HepG2 (cell line): ENCODE data around the gene TACC2. TPM values are rescaled to one million over a fixed set of nuclear protein-coding genes. Genes with fewer than 3 reads are reported as not detected.

Source experiments
- ATAC-seq: fragments of 200-7000 bp; cut with Tn5 transposase; 3 replicates; pipeline ENCODE4 v1.9.1; 2020; ENCODE audit warnings: mild to moderate bottlenecking, moderate library complexity
- BruUV-seq: library from RNA; stranded (reverse); fragments of 400-500 nt; replicated peaks from 2 replicates; lab custom pipeline; 2021; lab: Mats Ljungman, UMichigan
- CTCF ChIA-PET: fragments of 300-600 bp; formaldehyde crosslinking; extraction: SDS; loops from one replicate; lab custom pipeline; 2021; ENCODE audit warnings: low total read pairs, inconsistent platforms, low intra/inter-chr PET ratio; lab: Yijun Ruan, JAX
- POLR2A ChIA-PET: fragments of 350-600 bp; sonication (Branson Sonifier 250); formaldehyde crosslinking; loops from one replicate; lab custom pipeline; 2020; ENCODE audit warnings: antibody characterized with exemption, inconsistent platforms; lab: Yijun Ruan, JAX
- DNase-seq: peaks from one replicate; pipeline ENCODE4 v3.0.0-alpha.2; 2015; ENCODE audit warnings: low spot score
- FAIRE-seq: peaks from 3 replicates; lab custom pipeline; 2011; peaks lifted over from hg19 to GRCh38; lab: Jason Lieb, UNC
- H2AFZ ChIP-seq: one replicate; pipeline ENCODE4 v1.6.1; 2011; ENCODE audit warnings: low read length, inconsistent platforms
- H3K27ac ChIP-seq: fragments of 300-600 bp; 3 replicates; pipeline ENCODE4 v1.8.0; 2011; ENCODE audit warnings: mixed run types, mild to moderate bottlenecking, mixed read lengths, low read length, inconsistent platforms; ENCODE audit not compliant: insufficient read depth; ENCODE audit errors: extremely low read length
- H3K27me3 ChIP-seq, 2 experiments: fragments of 200-600 bp in 1 of 2; 2 replicates in 1 of 2; 3 replicates in 1 of 2; pipeline versions ENCODE4 v1.6.0 to v1.8.0; 2011; ENCODE audit warnings: low read length in 2 of 2, mild to moderate bottlenecking in 2 of 2, moderate library complexity in 2 of 2, inconsistent platforms in 1 of 2; ENCODE audit not compliant: insufficient read depth in 2 of 2, control insufficient read depth in 1 of 2
- H3K36me3 ChIP-seq, 2 experiments: fragments of 200-600 bp in 1 of 2; replicated peaks in 1 of 2; 2 replicates in 1 of 2; 3 replicates in 1 of 2; pipeline versions ENCODE4 v1.5.1 to v1.8.0; 2011; ENCODE audit warnings: low read length in 2 of 2, inconsistent platforms in 1 of 2; ENCODE audit not compliant: insufficient read depth in 2 of 2, control insufficient read depth in 1 of 2
- H3K4me1 ChIP-seq: 2 replicates; pipeline ENCODE4 v1.5.1; 2012; ENCODE audit warnings: low read length, inconsistent platforms; ENCODE audit not compliant: insufficient read depth
- H3K4me2 ChIP-seq: 2 replicates; pipeline ENCODE4 v1.6.0; 2011; ENCODE audit warnings: low read depth, low read length, inconsistent platforms
- H3K4me3 ChIP-seq, 3 experiments: fragments of 200-600 bp in 1 of 3; sonication (generic), shearing (Covaris generic) in 1 of 3; replicated peaks in 1 of 3; 2 replicates each; pipeline ENCODE4 v1.5.1; 2011 to 2016; ENCODE audit warnings: low read length in 3 of 3, inconsistent platforms in 2 of 3, low read depth in 2 of 3, mild to moderate bottlenecking in 2 of 3, control low read depth in 1 of 3, mixed read lengths in 1 of 3; ENCODE audit not compliant: insufficient read depth in 1 of 3
- H3K79me2 ChIP-seq: one replicate; pipeline ENCODE4 v1.6.1; 2011; ENCODE audit warnings: low read length, inconsistent platforms; ENCODE audit not compliant: insufficient read depth
- H3K9ac ChIP-seq: 2 replicates; pipeline ENCODE4 v1.6.0; 2011; ENCODE audit warnings: mild to moderate bottlenecking, low read depth, low read length, inconsistent platforms; ENCODE audit not compliant: insufficient read depth
- H3K9me3 ChIP-seq: 2 replicates; pipeline ENCODE4 v1.5.1; 2012; ENCODE audit warnings: mild to moderate bottlenecking, low read length
- H4K20me1 ChIP-seq: 2 replicates; pipeline ENCODE4 v1.6.0; 2011; ENCODE audit warnings: inconsistent platforms, mild to moderate bottlenecking, low read length, moderate library complexity; ENCODE audit not compliant: insufficient read depth
- FOXM1 ChIP-seq: sonication (generic); formaldehyde crosslinking; IDR thresholded peaks from 2 replicates; pipeline ENCODE4 v1.5.0; 2020; ENCODE audit warnings: missing genetic modification reagents
- FOXP4 ChIP-seq: sonication (generic); formaldehyde crosslinking; IDR thresholded peaks from 2 replicates; pipeline ENCODE4 v1.4.0; 2020; ENCODE audit warnings: missing genetic modification reagents
- HMGXB4 ChIP-seq, 2 experiments: sonication (generic) in 1 of 2; formaldehyde crosslinking in 1 of 2; IDR thresholded peaks; 2 replicates each; pipeline versions ENCODE4 v1.4.0 to v1.6.1; 2018 to 2020; ENCODE audit warnings: missing genetic modification reagents in 2 of 2, borderline replicate concordance in 1 of 2, low read depth in 1 of 2, mild to moderate bottlenecking in 1 of 2, missing biosample characterization in 1 of 2
- MXD1 ChIP-seq: sonication (generic); formaldehyde crosslinking; IDR thresholded peaks from 2 replicates; pipeline ENCODE4 v1.4.0; 2020; ENCODE audit warnings: mild to moderate bottlenecking, missing genetic modification reagents
- REXO4 ChIP-seq: sonication (generic); formaldehyde crosslinking; IDR thresholded peaks from 2 replicates; pipeline ENCODE4 v1.8.0; 2022; ENCODE audit warnings: missing genetic modification reagents, mild to moderate bottlenecking, borderline replicate concordance
- RFXANK ChIP-seq: IDR thresholded peaks from 2 replicates; pipeline ENCODE4 v1.6.1; 2016
- SOX13 ChIP-seq, 3 experiments: fragments of 450-650 bp in 1 of 3; sonication (generic) in 1 of 3; formaldehyde crosslinking in 1 of 3; IDR thresholded peaks in 2 of 3; conservative IDR thresholded peaks in 1 of 3; 2 replicates each; pipeline versions ENCODE4 v1.5.0 to v1.6.1; 2016 to 2020; ENCODE audit warnings: antibody characterized with exemption in 1 of 3, mild to moderate bottlenecking in 1 of 3, missing compliant biosample characterization in 1 of 3, missing genetic modification reagents in 1 of 3, moderate library complexity in 1 of 3
- TFAP4 ChIP-seq: sonication (generic); IDR thresholded peaks from 2 replicates; pipeline ENCODE4 v1.6.1; 2016; ENCODE audit warnings: low read depth, borderline replicate concordance
- ZBTB14 ChIP-seq: sonication (generic); formaldehyde crosslinking; IDR thresholded peaks from 2 replicates; pipeline ENCODE4 v1.4.0; 2020; ENCODE audit warnings: missing genetic modification reagents
- ZBTB37 ChIP-seq: sonication (generic); formaldehyde crosslinking; IDR thresholded peaks from 2 replicates; pipeline ENCODE4 v1.4.0; 2020; ENCODE audit warnings: mild to moderate bottlenecking, missing genetic modification reagents
- ZNF615 ChIP-seq: sonication (generic); formaldehyde crosslinking; IDR thresholded peaks from 2 replicates; pipeline ENCODE4 v1.5.0; 2020; ENCODE audit warnings: mild to moderate bottlenecking, missing genetic modification reagents, borderline replicate concordance
- ZNF879 ChIP-seq: sonication (generic); formaldehyde crosslinking; IDR thresholded peaks from 2 replicates; pipeline ENCODE4 v1.8.1; 2023; ENCODE audit warnings: missing genetic modification reagents
- WGBS: methylation state at CpG from one replicate; pipeline ENCODE4 v1.1.6; 2017; ENCODE audit warnings: low lambda C conversion rate; 5-methylcytosine and 5-hydroxymethylcytosine counted together
- in situ Hi-C: cut with HindIII; loops from 2 replicates; pipeline ENCODE4 v1.10.0; 2017; ENCODE audit warnings: low pct_unique_long_range_greater_than_20kb; ENCODE audit not compliant: extremely low pct_ligation_motif_present
- intact Hi-C: fragments of 100-400 bp; cut with micrococcal nuclease; formaldehyde crosslinking; loops from one replicate; pipeline ENCODE4 v1.10.0; 2022; ENCODE audit not compliant: unreplicated experiment
- polyA plus RNA-seq, 8 experiments: library from polyadenylated mRNA; depleted of rRNA in 3 of 8; stranded (reverse) in 7 of 8; unstranded in 1 of 8; fragments of >200 nt; fragmentation: Illumina TruSeq in 4 of 8; extraction: Trizol in 4 of 8; gene quantifications; 2 replicates each; pipeline versions ENCODE4 v1.2.1 to v1.2.3, GENCODE V29; 2011 to 2016; ENCODE audit warnings: low read depth in 4 of 8, missing spikeins in 1 of 8, mixed read lengths in 1 of 8; ENCODE audit not compliant: insufficient read depth in 1 of 8
- total RNA-seq, 5 experiments: library from RNA; depleted of rRNA; stranded (reverse); fragments of >200 nt; fragmentation: Illumina TruSeq; extraction: Trizol; gene quantifications; 2 replicates each; pipeline ENCODE4 v1.2.3, GENCODE V29; 2016; ENCODE audit warnings: low read depth in 1 of 5

Gene TACC2
- total and polyA plus RNA-seq, 2 of the 13 experiments (the other 11 are each of a cell fraction or from before 2014, with no cell fraction given) = 11.8 to 16.0 TPM

- BruUV-seq = no TSS peak
- H3K79me2 ChIP-seq = no peaks in the 10 kb centered on the region
- H3K9ac ChIP-seq = no peak overlapping the region
- no peak overlapping the region for H3K27ac ChIP-seq
- peaks cover 7% of the 10 kb centered on the region; the same call in 1 of the 2 replicates for H3K9me3 ChIP-seq
- no peak overlapping the region for H2AFZ ChIP-seq
- no peak for FAIRE-seq
- CTCF ChIA-PET = no interaction called here
- H3K36me3 ChIP-seq = peaks cover 0 to 1% of the 10 kb centered on the region in 2 experiments; a peak in 1 of 5 replicates
- no peaks in the 10 kb centered on the region for H3K27me3 ChIP-seq
- TF ChIP-seq REXO4 (CRISPR knock-in tag) (no peak), RFXANK (CRISPR knock-in tag) (no peak), ZNF879 (no peak), ZNF615 (no peak), FOXP4 (CRISPR knock-in tag) (no peak), MXD1 (CRISPR knock-in tag) (no peak), FOXM1 (no peak), ZBTB37 (CRISPR knock-in tag) (no peak), HMGXB4 (CRISPR knock-in tag; IDR thresholded peaks at IDR 0.05; ENCODE audit: borderline replicate concordance in 1 of 2, low read depth in 1 of 2) (no peak), SOX13 (IDR thresholded peaks at IDR 0.05) (no peak), SOX13 (CRISPR knock-in tag; conservative IDR thresholded peaks at IDR 0.05 in 1 of 2, IDR thresholded peaks at IDR 0.05 in 1 of 2) (no peak), ZBTB14 (CRISPR knock-in tag) (no peak), TFAP4 (no peak)
- TF ChIP-seq, all 625 proteins: peak for 0
- peaks cover 28% of the 10 kb centered on the region for H3K4me1 ChIP-seq
- no peaks in the 10 kb centered on the region for H4K20me1 ChIP-seq
- 35% methylated on average over 1 of the region's 1 CpG for whole genome bisulfite sequencing
- ATAC-seq (no peak), DNase-seq (peak; percentile 20)
- intact Hi-C loops = loop anchor here (10.0 kb wide), 2 partner anchors 120 to 220 kb away; no protein-coding TSS in a partner anchor
- in situ Hi-C loops = no loop called here
- peak overlapping the region; percentile 15 for H3K4me2 ChIP-seq
- H3K4me3 ChIP-seq = no peak overlapping the region
- POLR2A ChIA-PET = no interaction called here
Observed at GRCh38 chr10:122264436-122264835, 275.5 kb downstream of the TACC2 start.
